NCI-H446 treated with DMSO at 0.1 percent for 48 hours (cell line): ENCODE measurements around the gene TOR4A.

Experiments used
- DNase-seq: peaks from one replicate; lab custom pipeline; 2025; lab: John Stamatoyannopoulos, UW

Gene TOR4A

GRCh38 chr9:137272241-137273094 is 5.1 kb upstream of the TOR4A start:
- DNase-seq: no peak

GRCh38 chr9:137273095-137273490 is 4.4 kb upstream of the TOR4A start:
- DNase-seq: no peak

- no peak for DNase-seq
These were observed 3.8 kb upstream of the TOR4A start for GRCh38 chr9:137273611-137274320.

- no peak for DNase-seq
These were observed 2.3 kb upstream of the TOR4A start for GRCh38 chr9:137275203-137275587.

- DNase-seq: no peak
These were observed 1.7 kb upstream of the TOR4A start for GRCh38 chr9:137275588-137276472.

- no peak for DNase-seq
These were observed 825 bp upstream of the TOR4A start for GRCh38 chr9:137276473-137277328.

- no peak for DNase-seq
These were observed 655 bp downstream of the TOR4A start for GRCh38 chr9:137278061-137278701.

GRCh38 chr9:137278721-137279711 is 1.5 kb downstream of the TOR4A start:
- no peak for DNase-seq

GRCh38 chr9:137279741-137280473 is 2.4 kb downstream of the TOR4A start:
- no peak for DNase-seq

GRCh38 chr9:137280474-137281344 is 3.2 kb downstream of the TOR4A start:
- DNase-seq: no peak

GRCh38 chr9:137281345-137282116 is 4.0 kb downstream of the TOR4A start:
- DNase-seq: no peak

- DNase-seq: no peak
These were observed 9.5 kb downstream of the TOR4A start for GRCh38 chr9:137286975-137287383.

- DNase-seq: no peak
These were observed 15.6 kb downstream of the TOR4A start for GRCh38 chr9:137293094-137293481.

GRCh38 chr9:137293482-137294090 is 16.1 kb downstream of the TOR4A start:
- DNase-seq: no peak

- no peak for DNase-seq
These were observed 16.7 kb downstream of the TOR4A start for GRCh38 chr9:137294091-137294680.

- DNase-seq: no peak
These were observed 17.2 kb downstream of the TOR4A start for GRCh38 chr9:137294681-137295237.
